HCT116 (cell line): ENCODE measurements around the gene TPBGL. TPM values are rescaled to one million over a fixed set of nuclear protein-coding genes. Genes with fewer than 3 reads are reported as not detected.

ENCODE experiments used
- ATAC-seq: fragments of 200-7000 bp; cut with Tn5 transposase; 2 replicates; pipeline ENCODE4 v1.9.1; 2020; ENCODE audit warnings: mild to moderate bottlenecking, moderate library complexity
- BruUV-seq: library from RNA; stranded (reverse); fragments of 400-500 nt; replicated peaks from 2 replicates; lab custom pipeline; 2021; lab: Mats Ljungman, UMichigan
- CTCF ChIA-PET: fragments of 300-600 bp; sonication (Branson Sonifier 250); formaldehyde crosslinking; loops from one replicate; lab custom pipeline; 2021; ENCODE audit warnings: antibody characterized with exemption; lab: Charles Lee
- POLR2A ChIA-PET: fragments of 300-600, 350-600 bp; sonication (Branson Sonifier 250); formaldehyde crosslinking; loops from one replicate; lab custom pipeline; 2021; ENCODE audit warnings: antibody characterized with exemption; lab: Charles Lee
- RAD21 ChIA-PET, 2 experiments: fragments of 300-600 bp; sonication (Branson Sonifier 250); formaldehyde crosslinking; loops; one replicate each; lab custom pipeline; 2023; ENCODE audit warnings: low total read pairs in 2 of 2; ENCODE audit not compliant: uncharacterized antibody in 2 of 2, unreplicated experiment in 2 of 2, low non-redundant PET in 1 of 2; lab: Charles Lee
- DNase-seq: peaks from one replicate; pipeline ENCODE4 v3.0.0-alpha.2; 2010; ENCODE audit warnings: low read depth, low spot score
- H2AFZ ChIP-seq: fragments of 200-600 bp; shearing (Covaris generic), sonication (generic); 2 replicates; pipeline ENCODE4 v1.6.1; 2017; ENCODE audit warnings: low read depth, mixed run types, mixed read lengths, antibody characterized with exemption, low read length; ENCODE audit not compliant: poor library complexity, severe bottlenecking
- H3K27ac ChIP-seq: 2 replicates; pipeline ENCODE4 v1.5.1; 2012; ENCODE audit warnings: low read depth, low read length
- H3K27me3 ChIP-seq: fragments of 200-600 bp; sonication (generic); 2 replicates; pipeline ENCODE4 v1.6.1; 2016; ENCODE audit warnings: mixed run types, low read length, mixed read lengths; ENCODE audit not compliant: insufficient read depth
- H3K36me3 ChIP-seq, 2 experiments: fragments of 200-500 bp in 1 of 2; fragments of 200-600 bp in 1 of 2; sonication (Bioruptor generic) in 1 of 2; sonication (generic) in 1 of 2; 2 replicates each; pipeline versions ENCODE4 v1.5.1 to v1.6.1; 2014 to 2016; ENCODE audit warnings: low read length in 2 of 2, inconsistent platforms in 1 of 2, mixed read lengths in 1 of 2, mixed run types in 1 of 2; ENCODE audit not compliant: insufficient read depth in 2 of 2, control insufficient read depth in 1 of 2
- H3K4me1 ChIP-seq, 2 experiments: fragments of 200-600 bp in 1 of 2; sonication (generic) in 1 of 2; 2 replicates each; pipeline versions ENCODE4 v1.5.1 to v1.6.1; 2012 to 2017; ENCODE audit warnings: low read length in 2 of 2, inconsistent platforms in 1 of 2, mild to moderate bottlenecking in 1 of 2, mixed read lengths in 1 of 2, mixed run types in 1 of 2, moderate library complexity in 1 of 2; ENCODE audit not compliant: insufficient read depth in 2 of 2, control insufficient read depth in 1 of 2
- H3K4me2 ChIP-seq: fragments of 200-600 bp; sonication (generic); 2 replicates; pipeline ENCODE4 v1.6.1; 2017; ENCODE audit warnings: mixed run types, low read length, mixed read lengths
- H3K4me3 ChIP-seq, 2 experiments: fragments of 200-600 bp in 1 of 2; sonication (generic) in 1 of 2; replicated peaks in 1 of 2; 2 replicates each; pipeline ENCODE4 v1.5.1; 2011 to 2016; ENCODE audit warnings: low read length in 2 of 2, control low read depth in 1 of 2, low read depth in 1 of 2, mild to moderate bottlenecking in 1 of 2, mixed read lengths in 1 of 2, mixed run types in 1 of 2
- H3K79me2 ChIP-seq: fragments of 200-600 bp; sonication (generic); 2 replicates; pipeline ENCODE4 v1.6.1; 2017; ENCODE audit warnings: mild to moderate bottlenecking, mixed run types, low read length, moderate library complexity, mixed read lengths; ENCODE audit not compliant: insufficient read depth
- H3K9ac ChIP-seq: fragments of 200-600 bp; sonication (generic); 2 replicates; pipeline ENCODE4 v1.6.1; 2016; ENCODE audit warnings: low read length, mixed read lengths
- H3K9me2 ChIP-seq: fragments of 200-600 bp; sonication (generic), shearing (Covaris generic); 2 replicates; pipeline ENCODE4 v1.6.1; 2017; ENCODE audit warnings: mixed run types, mild to moderate bottlenecking, moderate library complexity; ENCODE audit not compliant: insufficient read depth
- H3K9me3 ChIP-seq, 2 experiments: fragments of 200-500 bp in 1 of 2; fragments of 200-600 bp in 1 of 2; sonication (Bioruptor generic) in 1 of 2; sonication (generic) in 1 of 2; 2 replicates each; pipeline ENCODE4 v1.6.1; 2014 to 2017; ENCODE audit warnings: low read length in 2 of 2, mixed read lengths in 2 of 2, inconsistent platforms in 1 of 2, low read depth in 1 of 2, mild to moderate bottlenecking in 1 of 2, mixed run types in 1 of 2, moderate library complexity in 1 of 2; ENCODE audit not compliant: control insufficient read depth in 1 of 2, insufficient read depth in 1 of 2
- H4K20me1 ChIP-seq: fragments of 200-600 bp; sonication (generic), shearing (Covaris generic); 2 replicates; pipeline ENCODE4 v1.6.1; 2017; ENCODE audit warnings: mixed run types, mild to moderate bottlenecking, moderate library complexity; ENCODE audit not compliant: insufficient read depth
- ATF3 ChIP-seq: IDR thresholded peaks from 2 replicates; pipeline ENCODE4 v1.6.1; 2012
- CEBPB ChIP-seq: IDR thresholded peaks from 2 replicates; pipeline ENCODE4 v1.6.1; 2012; ENCODE audit warnings: low read depth
- CTCF ChIP-seq, 3 experiments: fragments of 200-600 bp in 1 of 3; sonication (generic) in 1 of 3; IDR thresholded peaks in 2 of 3; conservative IDR thresholded peaks in 1 of 3; 2 replicates each; pipeline ENCODE4 v1.5.1; 2012 to 2017; ENCODE audit warnings: low read depth in 2 of 3, low read length in 2 of 3, antibody characterized with exemption in 1 of 3, borderline replicate concordance in 1 of 3, control low read depth in 1 of 3, mild to moderate bottlenecking in 1 of 3, mixed read lengths in 1 of 3, mixed run types in 1 of 3, moderate library complexity in 1 of 3; ENCODE audit not compliant: insufficient read depth in 1 of 3
- EGR1 ChIP-seq: IDR thresholded peaks from 2 replicates; pipeline ENCODE4 v1.6.1; 2012; ENCODE audit warnings: low read depth
- EZH2phosphoT487 ChIP-seq: fragments of 200-600 bp; IDR thresholded peaks from 2 replicates; pipeline ENCODE4 v1.6.1; 2018; ENCODE audit warnings: antibody characterized with exemption, borderline replicate concordance
- JUND ChIP-seq: IDR thresholded peaks from 2 replicates; pipeline ENCODE4 v1.6.1; 2012
- MAX ChIP-seq: IDR thresholded peaks from 2 replicates; pipeline ENCODE4 v1.6.1; 2012
- POLR2A ChIP-seq: IDR thresholded peaks from 2 replicates; pipeline ENCODE4 v1.7.0; 2011; ENCODE audit warnings: borderline replicate concordance; ENCODE audit not compliant: insufficient read depth, insufficient read length; ENCODE audit errors: extremely low read depth
- POLR2AphosphoS5 ChIP-seq: IDR thresholded peaks from 2 replicates; pipeline ENCODE4 v1.6.1; 2011; ENCODE audit warnings: mild to moderate bottlenecking, low read depth, low read length, moderate library complexity
- RAD21 ChIP-seq: IDR thresholded peaks from 2 replicates; pipeline ENCODE4 v1.6.1; 2012; ENCODE audit warnings: low read depth, mild to moderate bottlenecking
- REST ChIP-seq: IDR thresholded peaks from 2 replicates; pipeline ENCODE4 v1.6.1; 2012; ENCODE audit warnings: low read depth
- SP1 ChIP-seq: IDR thresholded peaks from 2 replicates; pipeline ENCODE4 v1.6.1; 2012; ENCODE audit warnings: low read depth
- SRF ChIP-seq: IDR thresholded peaks from 2 replicates; pipeline ENCODE4 v1.6.1; 2012; ENCODE audit warnings: low read depth
- TCF7L2 ChIP-seq: IDR thresholded peaks from 2 replicates; pipeline ENCODE4 v1.7.0; 2011; ENCODE audit warnings: borderline replicate concordance, inconsistent platforms; ENCODE audit not compliant: insufficient read depth, insufficient read length; ENCODE audit errors: extremely low read depth
- ZBTB33 ChIP-seq: IDR thresholded peaks from 2 replicates; pipeline ENCODE4 v1.6.1; 2011; ENCODE audit warnings: mild to moderate bottlenecking, low read length, moderate library complexity; ENCODE audit not compliant: insufficient replicate concordance; ENCODE audit errors: extremely low read depth
- ZFX ChIP-seq: fragments of 450-650 bp; IDR thresholded peaks from 2 replicates; pipeline ENCODE4 v1.6.1; 2017
- ZNF274 ChIP-seq: fragments of 200-500 bp; sonication (Bioruptor generic); IDR thresholded peaks from 2 replicates; pipeline ENCODE4 v1.6.1; 2014; ENCODE audit warnings: mild to moderate bottlenecking, low read depth, low read length, inconsistent platforms
- intact Hi-C: fragments of 100-400 bp; cut with micrococcal nuclease; formaldehyde crosslinking; loops from 2 replicates; pipeline ENCODE4 v1.10.0; 2022
- total RNA-seq: library from RNA; stranded (reverse); gene quantifications from one replicate; pipeline ENCODE4 v1.2.1, GENCODE V29; 2021; ENCODE audit not compliant: unreplicated experiment

Gene TPBGL
- total RNA-seq, 1 experiment from 2014 or later = 0.12 TPM

GRCh38 chr11:75241036-75241905, 697 bp downstream of the TPBGL start:
- Histone ChIP-seq H3K79me2 (no peaks in the 10 kb centered on the region), H3K27ac (peak overlapping the region; percentile 64; the same call in 1 of the 2 replicates), H4K20me1 (no peaks in the 10 kb centered on the region), H3K9me2 (no peaks in the 10 kb centered on the region), H3K4me2 (peak overlapping the region; percentile 83), H3K27me3 (no peaks in the 10 kb centered on the region), H3K4me3 (peak overlapping the region; percentile 37 to 56), H3K4me1 (peaks cover 6 to 16% of the 10 kb centered on the region in 2 experiments; a peak in 3 of 4 replicates), H3K9ac (peak overlapping the region; percentile 33), H3K36me3 (no peaks in the 10 kb centered on the region), H3K9me3 (no peaks in the 10 kb centered on the region), H2AFZ (no peak overlapping the region)
- no TSS peak for BruUV-seq
- ChIA-PET POLR2A (interaction anchor here (1.3 kb wide), 1 partner anchor 17 kb away, joined by 3 read pairs; no protein-coding TSS in a partner anchor), RAD21 (interaction anchor here in 1 of 2 experiments (0.6 to 1.5 kb wide), 4 partner anchors 36 to 101 kb away, joined by 3 to 5 read pairs (median 4); no protein-coding TSS in a partner anchor), CTCF (interaction anchor here (0.6 to 4.7 kb wide), 14 partner anchors 10 to 439 kb away, joined by 3 to 70 read pairs (median 4); partner anchors contain the start of genes SPCS2 and XRRA1)
- peak; percentile 91 for ATAC-seq
- intact Hi-C loops = loop anchor here (2.0 kb wide), 2 partner anchors 100 to 312 kb away; no protein-coding TSS in a partner anchor
- peak; percentile 54 for DNase-seq
- TF ChIP-seq JUND (no peak), POLR2AphosphoS5 (peak; percentile 59), CTCF (IDR thresholded peaks at IDR 0.05 in 2 of 3, conservative IDR thresholded peaks at IDR 0.05 in 1 of 3; ENCODE audit: borderline replicate concordance in 1 of 3, insufficient read depth in 1 of 3, low read depth in 2 of 3, low read length in 2 of 3) (peak; percentile 66 to 86 (median 70)), ZBTB33 (no peak), MAX (peak; percentile 79), EZH2phosphoT487 (no peak), EGR1 (no peak), CEBPB (no peak), TCF7L2 (peak; percentile 25), ATF3 (no peak), SRF (no peak), REST (no peak), ZFX (0 out of 2 replicates have a peak, but pooled peaks have one; percentile 28), POLR2A (no peak), ZNF274 (no peak), SP1 (no peak), RAD21 (no peak; the same call in none of the 2 replicates)
